ENCODE data around the gene ORAI3. TPM values are rescaled to one million over a fixed set of nuclear protein-coding genes. Genes with fewer than 3 reads are reported as not detected.

The ORAI3 gene
- total RNA-seq: 38.3 and 41.5 TPM in 2 replicates

DNA sequence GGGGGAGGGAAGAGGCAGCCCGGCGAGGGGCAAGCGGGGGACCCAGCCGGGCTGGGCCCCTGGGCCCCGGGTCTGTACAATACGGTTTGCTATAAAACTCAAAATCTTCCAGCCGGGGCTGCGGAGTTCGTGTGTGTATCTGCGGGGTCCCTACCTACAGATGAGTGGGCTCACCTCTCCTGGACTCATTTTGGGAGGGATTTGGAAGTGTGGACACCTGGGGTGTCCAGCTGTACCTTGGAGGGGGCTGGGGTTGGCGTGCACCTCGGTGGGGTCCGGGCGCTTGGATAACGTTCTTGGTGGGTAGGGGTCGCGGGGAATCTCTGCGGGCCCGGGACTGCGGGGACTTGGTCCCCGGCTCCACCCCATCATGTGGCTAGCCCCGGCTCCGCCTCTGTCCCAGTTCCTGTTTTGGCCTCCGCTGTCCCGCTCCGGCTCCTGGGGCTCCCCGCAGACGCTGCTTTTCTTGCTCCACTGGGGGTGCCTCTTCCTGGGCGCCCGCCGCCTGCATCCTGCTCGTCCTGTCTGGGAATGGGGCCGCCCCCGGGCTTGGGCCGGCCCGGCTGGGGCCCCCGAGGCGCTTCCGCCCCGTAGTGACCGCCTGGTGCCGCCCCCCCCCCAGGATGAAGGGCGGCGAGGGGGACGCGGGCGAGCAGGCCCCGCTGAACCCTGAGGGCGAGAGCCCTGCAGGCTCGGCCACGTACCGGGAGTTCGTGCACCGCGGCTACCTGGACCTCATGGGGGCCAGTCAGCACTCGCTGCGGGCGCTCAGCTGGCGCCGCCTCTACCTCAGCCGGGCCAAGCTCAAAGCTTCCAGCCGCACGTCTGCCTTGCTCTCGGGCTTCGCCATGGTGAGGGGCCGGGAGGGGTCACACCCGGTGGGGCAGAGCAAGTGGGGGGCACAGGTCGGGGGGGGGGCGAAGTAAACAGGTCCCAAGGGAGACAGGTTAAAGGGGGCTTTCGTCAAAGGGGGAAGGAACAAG lies at the start of gene ORAI3:
TSS of gene ORAI3 (plus strand) at position 402 of the 983 bp plus-strand sequence. CDS start at position 624, 222 bp downstream.

DNA sequence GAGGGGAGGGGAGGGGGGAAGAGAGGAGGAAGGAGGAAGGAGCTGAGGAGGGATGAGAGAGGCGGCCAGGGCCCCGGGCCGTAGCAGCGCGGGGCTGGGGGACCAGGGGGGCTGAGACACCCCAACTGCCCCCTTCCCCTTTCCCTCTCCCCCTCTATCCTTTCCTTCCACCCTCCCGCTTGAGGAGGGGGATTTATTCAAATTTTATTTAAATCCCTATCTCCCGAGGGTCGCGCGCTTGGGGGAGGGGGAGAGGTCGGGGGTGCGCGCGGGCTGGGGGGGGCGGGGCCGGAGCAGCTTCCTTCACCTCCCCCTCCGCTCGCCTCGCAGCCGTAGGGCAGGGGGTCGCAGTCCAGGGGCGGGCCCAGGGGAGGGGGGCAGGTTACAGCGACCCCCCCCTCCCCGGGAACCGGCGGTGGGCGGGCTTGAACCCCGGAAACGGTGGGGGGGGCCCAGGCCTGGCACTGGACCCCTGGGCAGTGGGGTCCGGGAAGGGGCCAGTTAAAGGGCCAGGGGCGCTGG lies 25.3 kb upstream of the ORAI3 start, which contains the start of gene FBXL19:
TSS of gene FBXL19 (plus strand) at position 19 of the 522 bp plus-strand sequence. CDS start 2,183 bp downstream, outside the sequence.

DNA sequence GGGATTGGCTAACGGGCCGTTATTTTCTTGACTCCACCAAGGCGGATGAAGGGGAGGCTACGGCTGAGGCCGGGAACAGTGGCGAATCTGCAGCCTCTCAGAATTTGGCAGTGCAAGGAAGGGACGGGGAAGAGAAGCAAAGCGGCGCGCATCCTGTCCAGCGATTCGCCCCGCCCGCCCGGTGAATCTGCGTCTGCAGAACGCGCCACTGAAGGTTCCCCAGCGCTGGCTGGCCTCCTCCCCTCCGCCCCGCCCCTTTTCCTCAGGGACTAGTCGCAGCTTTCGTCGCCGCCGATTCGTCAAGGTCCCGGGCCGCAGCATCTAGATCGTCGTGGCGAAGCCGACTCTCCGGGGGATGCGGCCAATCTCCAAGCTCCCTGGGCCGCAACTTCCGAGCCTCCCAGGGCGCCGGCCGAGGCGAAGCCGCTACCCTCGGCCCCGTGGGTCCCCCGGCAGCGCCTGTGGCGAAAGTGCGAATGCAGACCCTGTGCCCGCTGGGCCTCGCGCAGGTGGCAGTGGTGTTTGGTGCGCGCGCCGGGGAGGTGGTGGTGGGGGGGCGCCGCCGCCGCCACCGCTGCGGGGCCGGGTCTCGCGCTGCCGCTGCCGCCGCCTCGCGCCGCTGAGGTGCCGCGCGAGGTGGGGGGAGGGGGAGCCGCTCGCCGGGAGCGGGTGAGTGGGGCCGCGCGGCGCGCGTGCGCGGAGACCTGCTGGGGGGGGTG lies 8.7 kb downstream of the ORAI3 start, which contains the start of gene SETD1A:
TSS of gene SETD1A (plus strand) at position 299 of the 719 bp plus-strand sequence. CDS start 978 bp downstream, outside the sequence.

DNA sequence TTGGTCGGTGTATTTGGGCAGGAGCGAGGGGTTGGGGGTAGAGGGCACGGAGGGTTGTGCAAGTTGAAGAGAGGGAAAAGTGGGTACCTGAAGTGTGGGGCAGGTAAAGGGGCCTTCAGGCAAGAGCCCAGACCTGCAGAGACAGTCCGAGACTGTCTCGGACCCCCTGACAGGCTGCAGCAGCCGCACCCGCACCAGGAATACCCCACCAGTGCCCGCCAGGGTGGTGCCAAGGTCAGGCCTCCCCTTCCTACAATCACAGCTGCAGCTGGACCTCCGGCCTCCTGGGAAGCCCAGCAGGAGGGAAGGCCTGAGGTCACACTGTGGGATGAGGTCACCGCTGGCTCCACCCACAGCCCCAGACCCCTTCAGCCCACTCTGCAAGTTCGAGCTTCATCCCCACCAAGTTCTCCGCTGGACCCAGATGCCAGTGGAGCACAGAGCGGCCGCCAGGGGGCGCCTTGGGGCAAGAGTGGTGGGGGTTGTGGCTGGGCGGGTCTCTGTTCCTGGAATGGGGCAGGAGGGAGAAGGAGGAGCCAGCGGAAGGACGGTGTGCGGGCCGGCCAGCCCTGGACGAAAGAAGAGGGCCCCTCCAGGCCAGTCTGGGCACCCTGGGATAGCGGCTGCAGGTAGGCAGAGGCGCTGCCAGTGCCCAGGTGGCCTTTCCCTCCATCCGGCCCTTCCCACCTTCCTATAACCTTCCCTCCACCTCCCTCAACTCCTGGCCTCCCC lies 36.0 kb downstream of the ORAI3 start, which contains the start of gene HSD3B7:
TSS of gene HSD3B7 (plus strand) at position 539 of the 732 bp plus-strand sequence. CDS start 452 bp downstream, outside the sequence.

Small RNAs within 50 kb of the gene (small RNA-seq; reads per million reads assigned to genes)
- gene AC135048.1: not detected

Other genes starting within 250 kb of the ORAI3 start
- gene SRCAP, start 249.9 kb upstream of the ORAI3 start, total RNA-seq: 14.0 and 19.4 TPM in 2 replicates
- gene PHKG2, start 200.6 kb upstream of the ORAI3 start, total RNA-seq: 18.0 and 20.5 TPM in 2 replicates
- gene CFAP119, start 187.0 kb upstream of the ORAI3 start, total RNA-seq: 1.5 and 2.5 TPM in 2 replicates
- gene RNF40, start 186.7 kb upstream of the ORAI3 start, total RNA-seq: 63.6 and 90.5 TPM in 2 replicates
- gene ZNF629, start 161.9 kb upstream of the ORAI3 start, total RNA-seq: 13.6 and 14.1 TPM in 2 replicates
- gene BCL7C, start 55.0 kb upstream of the ORAI3 start, total RNA-seq: 34.0 and 37.5 TPM in 2 replicates
- gene CTF1, start 52.5 kb upstream of the ORAI3 start, total RNA-seq: 0.59 and 1.1 TPM in 2 replicates
- 14.3 and 26.0 TPM in 2 replicates for gene FBXL19, start 25.5 kb upstream of the ORAI3 start, total RNA-seq
- gene SETD1A, start 8.7 kb downstream of the ORAI3 start, total RNA-seq: 2.2 and 3.9 TPM in 2 replicates
- gene HSD3B7, start 36.1 kb downstream of the ORAI3 start, total RNA-seq: 100 and 164 TPM in 2 replicates
- gene STX1B, start 61.6 kb downstream of the ORAI3 start, total RNA-seq: 0.98 and 1.1 TPM in 2 replicates
- gene STX4, start 84.5 kb downstream of the ORAI3 start, total RNA-seq: 21.7 and 23.3 TPM in 2 replicates
- 11.4 and 15.2 TPM in 2 replicates for gene ZNF668, start 125.2 kb downstream of the ORAI3 start, total RNA-seq
- 14.0 and 18.6 TPM in 2 replicates for gene ZNF646, start 125.4 kb downstream of the ORAI3 start, total RNA-seq
- 1.5 and 3.3 TPM in 2 replicates for gene PRSS53, start 139.9 kb downstream of the ORAI3 start, total RNA-seq
- 64.7 and 133 TPM in 2 replicates for gene VKORC1, start 145.7 kb downstream of the ORAI3 start, total RNA-seq
- 40.3 and 44.1 TPM in 2 replicates for gene BCKDK, start 159.3 kb downstream of the ORAI3 start, total RNA-seq
- 29.5 and 30.5 TPM in 2 replicates for gene KAT8, start 168.6 kb downstream of the ORAI3 start, total RNA-seq
- gene PRSS8, start 186.7 kb downstream of the ORAI3 start, total RNA-seq: not detected in 2 replicates
- gene PRSS36, start 201.0 kb downstream of the ORAI3 start, total RNA-seq: 0.20 and 0.37 TPM in 2 replicates
- gene FUS, start 231.1 kb downstream of the ORAI3 start, total RNA-seq: 37.5 and 54.9 TPM in 2 replicates